HG02678 (cell line): ENCODE measurements around the gene MACC1.
A peak's percentile ranks its signal among the peaks of the same experiment; 100 is the strongest.

Experiments used
- ATAC-seq: cut with Tn5 transposase; IDR thresholded peaks from one replicate; pipeline ENCODE4 v1.9.1; 2021; ENCODE audit warnings: mild to moderate bottlenecking, moderate library complexity; ENCODE audit not compliant: unreplicated experiment

MACC1 gene

DNA sequence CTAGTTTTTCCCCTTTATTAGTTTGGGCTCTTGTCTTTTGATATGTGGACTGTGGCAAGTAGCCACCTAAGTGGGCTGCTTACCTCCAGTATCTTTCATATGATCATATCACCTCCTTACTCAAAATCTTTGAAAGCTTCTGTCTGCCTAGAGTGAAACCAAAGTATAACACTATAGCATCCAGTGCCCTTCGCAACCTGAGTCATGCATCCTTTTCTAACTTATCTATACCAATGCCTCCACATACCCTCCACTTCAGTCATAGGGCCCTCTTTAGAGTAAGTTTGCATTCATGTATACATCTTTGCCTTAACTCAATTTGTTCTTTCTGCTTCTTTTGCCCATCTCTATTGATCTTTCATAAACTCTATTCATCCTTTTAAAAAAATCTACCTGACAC lies 15.7 kb upstream of the MACC1 start:
- ATAC-seq: no peak

DNA sequence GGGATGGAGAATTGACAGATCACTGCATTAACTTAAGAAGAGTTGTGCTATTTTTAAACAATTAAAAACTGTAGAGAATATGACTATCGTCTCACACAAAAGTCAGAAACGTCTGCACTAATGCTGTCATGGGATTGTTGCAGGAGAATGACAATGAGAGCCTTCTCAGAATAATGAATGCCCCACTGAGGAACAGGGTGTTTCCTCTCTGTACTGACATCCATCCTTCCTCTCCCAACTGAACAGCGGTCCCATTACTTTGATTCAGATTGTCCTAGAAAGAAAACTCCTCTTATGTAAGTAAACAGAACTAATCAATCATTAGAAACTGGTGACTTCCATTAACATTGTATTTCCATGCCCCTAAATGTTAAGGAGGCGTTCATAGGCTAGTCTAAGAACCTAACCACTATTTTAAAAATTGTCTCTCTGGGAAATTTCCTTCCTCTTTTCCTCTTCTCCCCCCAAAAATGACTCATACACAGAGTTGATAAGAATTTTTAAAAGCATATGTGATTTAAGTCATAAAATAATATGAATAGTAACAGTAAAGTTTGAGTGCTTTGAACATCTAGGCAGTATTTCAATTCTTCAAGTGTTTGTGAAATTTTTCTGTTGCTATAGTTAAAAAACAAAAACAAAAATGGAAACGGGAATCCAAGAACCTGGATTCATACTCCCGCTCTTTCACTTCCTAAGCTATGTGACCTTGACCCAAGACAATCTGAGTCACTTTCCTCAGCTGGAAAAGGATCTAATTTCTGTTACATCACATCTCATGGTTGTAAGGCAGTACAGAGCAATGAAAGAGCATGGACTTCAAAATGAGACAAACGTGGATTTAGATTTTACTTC lies 12.7 kb upstream of the MACC1 start:
- ATAC-seq: no peak

DNA sequence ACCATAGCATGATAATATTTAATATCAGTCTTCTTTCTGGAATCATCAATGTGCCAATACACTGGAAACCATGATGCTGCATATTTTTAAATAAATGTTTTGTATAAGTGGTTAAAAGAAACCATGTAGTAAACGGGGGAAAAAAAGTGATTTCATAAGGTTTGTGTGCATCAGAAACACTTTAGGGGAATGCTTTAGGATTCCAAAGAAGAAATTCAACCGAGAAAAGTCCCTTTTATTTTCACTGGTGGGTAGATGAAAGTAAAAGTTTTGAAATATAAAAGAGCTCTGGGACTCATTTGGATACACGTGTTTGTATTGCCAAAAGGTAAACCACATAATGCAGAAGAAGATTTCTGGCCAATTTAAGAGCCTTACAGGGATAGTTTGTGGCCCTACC lies 11.9 kb upstream of the MACC1 start:
- ATAC-seq: no peak

DNA sequence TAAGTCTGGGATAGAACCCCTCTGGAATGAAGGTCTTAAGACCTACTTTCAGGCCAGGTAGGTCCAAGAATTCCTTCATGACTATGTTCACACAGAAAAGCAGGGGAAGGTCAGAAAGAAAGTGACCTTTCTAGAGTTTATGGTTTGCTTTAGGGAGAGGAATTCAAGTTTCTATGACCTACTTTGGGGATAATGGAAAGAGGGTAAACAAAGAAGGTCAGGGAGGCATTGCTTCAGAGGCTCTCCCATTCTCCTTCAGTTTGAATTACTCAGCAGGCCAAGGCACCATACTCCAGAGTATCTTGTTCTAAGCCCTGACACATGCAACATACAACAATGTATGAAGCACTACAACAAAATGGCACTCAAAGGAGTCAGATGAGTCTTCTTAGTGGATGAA lies 11.5 kb upstream of the MACC1 start:
- no peak for ATAC-seq

DNA sequence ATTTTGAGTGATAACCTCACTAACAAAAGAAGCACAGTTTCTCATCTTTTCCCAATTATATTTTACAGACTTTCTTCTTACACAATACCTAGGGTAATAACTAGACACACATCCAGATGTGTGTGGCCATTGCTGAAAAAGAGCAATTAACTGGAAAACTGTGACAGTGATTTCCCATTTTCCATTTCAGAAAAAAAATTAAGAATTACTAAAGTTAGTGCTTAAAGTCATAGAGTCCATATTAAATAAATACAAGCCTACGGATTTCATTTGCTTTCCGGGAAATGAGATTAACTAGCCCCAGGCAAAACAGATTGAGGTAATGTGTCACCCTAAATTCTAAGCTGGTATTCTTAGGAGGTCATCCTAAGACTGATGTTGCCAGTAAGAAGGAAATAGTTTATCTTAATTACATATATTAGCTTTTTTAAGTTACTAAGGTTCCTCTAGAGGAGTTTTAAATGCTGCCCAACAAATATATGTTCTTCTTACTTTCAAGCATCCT lies 10.2 kb upstream of the MACC1 start:
- no peak for ATAC-seq

DNA sequence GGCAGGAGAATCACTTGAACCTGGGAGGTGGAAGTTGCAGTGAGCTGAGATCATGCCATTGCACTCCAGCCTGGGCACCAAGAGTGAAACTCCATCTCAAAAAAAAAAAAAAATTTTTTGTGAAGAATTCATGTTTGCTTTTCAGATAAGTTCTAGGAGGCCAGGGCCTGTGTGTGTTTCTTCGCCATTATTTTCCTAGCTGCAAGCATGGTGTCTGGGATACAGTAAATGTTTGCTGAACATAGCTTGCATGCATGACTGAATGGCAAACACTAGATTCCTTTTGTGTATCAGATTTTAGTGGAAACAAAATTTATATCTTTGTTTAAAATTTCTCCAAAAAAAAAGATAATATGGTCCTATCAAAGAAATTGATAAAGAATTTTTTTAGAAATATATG lies 9.7 kb upstream of the MACC1 start:
- ATAC-seq: no peak

DNA sequence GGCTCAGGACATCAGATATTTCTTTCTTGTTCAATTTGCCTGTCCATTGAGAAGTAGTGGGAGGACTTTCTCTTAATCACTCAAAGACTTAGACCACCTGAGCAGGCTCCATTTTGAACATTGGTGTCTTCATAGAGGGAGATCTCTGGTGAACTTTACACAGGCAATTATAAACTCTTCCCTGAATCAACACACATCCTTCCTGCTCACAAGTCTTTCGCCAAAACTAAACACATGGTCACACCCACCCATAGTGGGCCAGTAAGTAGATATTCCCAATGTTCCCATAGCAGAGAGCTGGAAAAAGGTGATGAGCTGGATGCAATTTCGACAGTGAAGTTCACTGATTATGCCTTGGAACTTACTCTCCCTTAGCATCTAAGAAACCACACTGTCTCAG lies 8.2 kb upstream of the MACC1 start:
- ATAC-seq: no peak

DNA sequence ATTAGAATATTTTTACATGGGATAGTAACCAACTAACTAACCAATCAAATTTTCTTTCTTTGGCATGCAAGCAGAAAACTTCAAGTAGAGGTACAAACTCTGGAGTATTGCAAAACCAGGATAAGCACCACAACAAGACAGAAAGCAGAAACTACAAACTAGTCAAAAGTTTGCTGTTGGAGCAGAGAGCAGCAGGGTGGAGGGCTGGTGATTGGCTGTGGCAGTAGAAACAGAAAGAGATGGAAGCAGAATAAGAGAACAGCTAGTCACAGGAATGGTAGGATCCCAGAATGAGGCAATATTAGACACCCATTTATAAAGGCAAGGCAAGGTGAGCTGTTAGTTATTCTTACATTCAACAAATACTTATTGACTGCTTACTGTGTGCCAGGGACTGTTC lies 6.8 kb upstream of the MACC1 start:
- ATAC-seq: no peak

DNA sequence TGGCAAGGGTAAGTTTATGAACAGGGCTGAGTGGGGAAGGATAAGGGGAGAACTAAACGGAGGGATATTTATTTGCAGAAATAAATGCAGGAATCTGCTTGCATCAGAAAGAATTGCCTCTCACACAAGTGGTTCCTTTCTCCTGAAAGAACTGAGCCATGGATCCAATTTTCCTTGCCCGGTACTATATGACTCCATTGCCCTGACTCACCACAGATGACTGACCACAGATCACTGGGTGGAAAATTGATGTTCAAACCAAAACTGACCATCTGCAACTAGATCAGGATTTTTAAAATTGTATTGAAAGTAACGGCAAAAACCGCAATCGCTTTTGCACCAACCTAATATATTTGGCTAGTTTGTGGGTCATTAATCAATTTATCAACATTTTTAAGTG lies 6.2 kb upstream of the MACC1 start:
- no peak for ATAC-seq

DNA sequence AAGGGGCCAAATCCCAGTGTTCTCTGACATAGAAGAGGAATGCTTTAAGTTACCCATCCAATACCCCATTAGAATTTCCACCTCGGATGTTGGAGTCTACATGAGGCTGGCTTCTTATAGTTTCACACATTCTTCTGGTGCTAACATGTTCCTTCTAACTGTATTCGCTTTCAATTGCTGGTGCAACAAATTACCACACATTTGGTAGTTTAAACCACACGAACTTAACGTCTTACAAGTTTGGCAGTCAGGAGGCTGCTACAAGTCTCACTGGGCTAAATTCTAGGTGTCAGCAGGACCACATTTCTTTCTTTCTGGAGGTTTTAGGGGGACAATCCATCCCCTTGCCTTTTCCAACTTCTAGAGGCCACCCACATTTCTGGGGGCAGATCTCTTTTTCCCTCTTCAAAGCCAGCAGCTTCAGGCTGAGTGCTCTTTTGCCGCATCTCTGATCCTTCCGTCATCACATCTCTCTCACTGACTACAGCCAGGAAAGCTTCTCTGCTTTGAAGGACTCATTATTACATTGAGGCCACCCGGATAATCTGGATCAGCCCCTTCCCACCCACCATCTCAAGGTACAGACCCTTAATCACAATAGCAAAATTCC lies 5.1 kb upstream of the MACC1 start:
- ATAC-seq: no peak

DNA sequence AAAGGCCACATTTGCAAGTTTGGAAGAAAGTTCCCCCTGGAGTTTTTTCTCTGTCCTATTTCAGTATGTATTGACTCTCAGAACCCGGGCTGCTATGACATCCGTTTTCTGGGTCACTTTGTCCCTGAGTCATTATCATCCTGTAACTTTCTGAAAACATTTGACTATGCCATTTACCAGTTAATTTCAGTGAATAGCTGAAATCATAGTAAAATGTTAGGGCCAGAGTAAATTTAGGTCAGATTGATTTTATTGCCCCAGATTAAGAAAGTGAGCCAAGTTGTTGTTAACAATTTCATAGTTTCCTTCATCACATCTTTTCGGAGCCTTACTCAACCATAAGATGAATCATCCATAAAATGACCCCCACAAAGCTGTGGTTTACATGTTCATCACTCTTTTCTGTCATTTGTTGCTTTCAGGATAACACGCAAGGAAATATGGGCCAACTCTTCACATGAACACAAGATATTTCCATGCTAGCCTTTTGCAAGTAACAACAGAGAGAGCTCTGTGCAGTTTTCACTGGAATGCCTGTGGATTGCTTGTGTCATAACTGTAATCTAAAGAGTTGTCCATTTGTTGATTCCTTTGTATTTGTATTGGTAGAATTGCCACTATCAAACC lies 3.9 kb upstream of the MACC1 start:
- peak; percentile 10 for ATAC-seq

DNA sequence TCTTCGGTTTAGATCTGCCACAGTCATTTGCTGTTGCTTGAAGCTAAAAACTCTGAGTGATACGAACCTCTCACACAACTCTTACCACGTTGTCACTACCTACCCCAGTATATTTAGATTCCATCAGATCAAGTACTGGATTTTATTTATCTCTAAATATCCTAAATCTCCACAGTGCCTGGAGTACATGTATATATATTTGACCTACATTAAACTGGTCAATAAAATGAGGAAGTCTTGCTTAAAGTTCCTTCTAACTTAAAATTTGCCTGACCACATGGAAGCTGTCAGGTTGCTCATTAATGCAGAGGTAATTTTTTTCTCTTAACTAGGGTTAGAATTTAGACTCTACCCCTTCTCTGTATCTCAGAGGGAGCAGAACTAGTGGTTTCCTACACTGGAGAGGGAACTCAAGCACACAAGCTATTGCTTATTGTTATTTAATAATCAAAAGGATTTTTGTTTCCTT lies 3.1 kb upstream of the MACC1 start:
- peak; percentile 18 for ATAC-seq

DNA sequence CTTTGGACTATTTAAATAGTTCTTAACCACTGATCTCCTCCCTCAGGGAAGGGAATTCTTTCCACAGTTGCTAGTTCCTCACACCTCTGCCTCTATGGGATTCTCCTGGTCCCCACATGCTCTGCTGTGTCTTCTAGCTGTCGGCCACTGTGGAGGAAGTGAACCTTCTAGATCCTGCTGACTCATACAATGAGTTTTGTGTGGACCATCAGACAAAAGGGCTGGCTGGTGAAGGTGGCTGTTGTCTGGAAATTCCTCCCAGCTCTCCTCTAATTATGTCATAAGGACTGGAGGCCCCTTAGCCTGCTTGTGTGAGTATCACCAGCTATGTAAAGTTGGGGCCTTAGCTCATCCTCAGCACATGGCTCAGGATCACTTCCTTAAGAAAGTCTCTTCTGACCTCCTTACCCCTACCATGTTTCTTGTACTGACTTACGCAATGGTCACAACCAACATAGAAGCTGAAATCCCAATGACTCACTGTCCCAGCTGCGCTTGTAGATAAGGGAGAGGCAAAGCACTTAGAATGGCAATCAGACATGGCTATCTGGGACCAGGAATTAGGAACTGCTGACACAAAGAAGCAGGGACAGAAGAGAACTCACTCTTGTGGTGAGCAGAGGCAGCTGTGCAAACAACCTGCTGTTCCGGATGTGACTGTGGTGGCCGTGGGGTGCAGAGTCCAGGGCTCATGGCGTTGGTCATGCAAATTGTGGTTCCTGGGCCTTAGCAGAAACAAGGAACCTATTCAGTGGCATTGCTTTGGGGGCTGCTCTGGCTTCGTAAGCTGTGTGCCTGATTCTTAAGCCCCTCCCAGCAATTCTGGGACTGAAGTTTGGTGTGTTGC lies 2.5 kb upstream of the MACC1 start:
- ATAC-seq: peak; percentile 75

DNA sequence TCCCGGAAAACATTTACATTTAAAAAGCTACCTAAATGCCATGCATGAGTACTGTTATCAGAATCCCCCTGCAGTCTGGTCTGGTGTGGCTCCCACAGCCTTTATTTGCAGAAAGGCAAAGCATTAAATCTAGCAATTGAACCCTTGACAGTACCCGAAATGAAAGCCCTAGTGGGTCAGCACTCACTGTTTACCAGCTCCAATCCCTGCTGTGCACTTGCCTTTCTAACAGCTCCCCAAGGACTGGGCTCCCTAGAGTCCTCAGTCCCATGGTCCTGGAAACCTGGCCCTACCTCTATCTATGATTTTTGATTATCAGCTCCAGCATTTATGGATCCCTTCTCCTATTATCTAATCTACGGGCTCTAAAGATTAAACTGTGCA lies 1.9 kb upstream of the MACC1 start:
- ATAC-seq: no peak

DNA sequence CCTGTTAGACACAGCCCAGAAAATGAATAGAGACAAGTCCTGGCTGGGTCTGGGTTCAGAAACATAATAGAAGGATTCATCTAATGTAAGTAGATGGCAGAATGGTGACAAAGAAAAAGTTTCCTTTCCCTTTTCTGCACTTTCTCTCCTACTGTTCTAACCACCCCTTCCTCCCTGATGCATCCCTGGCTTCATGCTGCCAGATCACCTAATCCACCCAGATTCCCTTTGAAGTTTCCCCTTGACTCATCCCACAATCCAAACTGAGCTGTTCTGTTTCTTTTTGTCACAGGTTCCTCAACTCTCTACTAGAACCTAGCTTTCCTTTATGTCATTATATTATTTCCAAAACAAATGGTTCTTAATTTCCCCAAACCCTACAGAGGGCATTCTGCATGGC lies 1.1 kb upstream of the MACC1 start:
- ATAC-seq: no peak

DNA sequence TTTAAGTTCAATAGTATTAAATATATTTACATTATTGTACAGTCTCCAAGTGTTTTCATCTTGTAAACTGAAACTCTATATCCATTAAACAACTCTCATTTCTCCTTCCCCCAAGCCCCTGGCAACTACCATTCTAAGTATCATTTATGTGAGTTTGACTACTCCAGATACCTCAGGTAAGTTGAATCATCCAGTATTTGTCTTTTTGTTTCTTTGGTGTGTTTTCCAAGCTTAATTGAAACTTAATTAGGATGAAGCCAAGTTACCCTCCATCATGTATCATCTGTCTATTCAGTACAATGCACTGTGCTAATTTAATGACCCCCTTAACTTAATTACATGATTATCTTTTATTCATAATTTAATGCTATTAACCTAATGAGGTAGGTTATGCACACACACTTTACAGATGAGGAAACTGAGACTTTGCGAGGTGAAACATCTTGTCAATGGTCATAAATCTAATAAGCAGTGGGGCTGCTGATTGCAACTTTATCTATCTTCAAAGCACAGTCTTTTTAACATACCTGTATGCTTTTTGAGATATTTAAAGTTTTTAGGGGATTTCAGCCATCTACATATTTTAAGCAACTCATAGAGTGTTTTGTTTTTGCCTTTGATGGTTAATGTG lies 663 bp downstream of the MACC1 start:
- ATAC-seq: no peak

DNA sequence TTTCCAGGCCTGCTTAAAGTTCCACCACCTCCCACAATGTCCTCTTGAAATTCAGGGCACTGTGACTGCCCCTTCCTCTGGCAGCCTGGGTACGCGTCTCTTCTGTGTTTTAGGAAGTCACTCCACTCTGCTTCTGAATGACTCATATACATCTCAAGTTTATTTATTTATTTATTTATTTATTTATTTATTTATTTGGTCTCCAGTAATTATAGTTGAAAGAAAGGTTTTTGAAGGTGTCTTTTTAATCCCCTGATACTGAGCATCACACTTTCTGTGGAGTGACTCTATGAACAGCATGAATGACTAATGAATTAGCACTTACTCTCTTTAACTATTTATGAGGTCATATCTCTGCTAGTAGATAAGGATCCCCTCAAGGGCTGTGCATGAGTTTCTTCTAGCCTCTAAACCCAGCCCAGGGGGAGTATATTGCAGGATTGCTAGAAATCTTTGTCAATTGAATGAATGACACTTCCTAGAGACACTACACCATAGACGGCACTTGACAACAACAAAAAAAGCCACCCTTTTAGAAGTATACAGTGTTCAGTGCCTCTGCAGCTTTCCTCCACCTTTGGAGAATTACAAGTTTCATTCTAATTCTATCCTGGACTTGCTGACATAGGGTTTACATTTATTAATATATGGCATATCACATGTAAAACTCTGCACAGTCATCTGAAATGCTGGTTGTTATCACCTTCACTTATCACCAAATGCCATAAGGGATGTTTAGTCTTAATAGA lies 2.1 kb downstream of the MACC1 start:
- no peak for ATAC-seq

DNA sequence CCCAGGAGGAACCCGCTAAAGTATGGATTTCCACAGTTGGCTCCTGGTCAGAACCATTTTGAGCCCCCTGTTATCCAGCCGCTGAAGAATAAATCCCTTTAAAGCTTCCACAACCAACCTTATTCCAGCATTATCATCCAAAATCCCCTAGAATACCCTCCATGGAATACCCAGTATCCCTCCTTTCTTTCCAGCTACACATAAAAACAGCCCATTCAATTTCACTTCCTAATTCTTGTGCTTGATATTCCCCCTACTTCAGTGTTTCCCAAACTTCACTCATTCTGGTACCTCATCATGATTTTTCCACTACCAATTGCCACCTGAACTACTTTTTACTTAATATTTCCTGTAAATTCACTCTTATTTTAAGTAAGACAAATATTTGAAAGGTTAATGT lies 3.1 kb downstream of the MACC1 start:
- no peak for ATAC-seq

DNA sequence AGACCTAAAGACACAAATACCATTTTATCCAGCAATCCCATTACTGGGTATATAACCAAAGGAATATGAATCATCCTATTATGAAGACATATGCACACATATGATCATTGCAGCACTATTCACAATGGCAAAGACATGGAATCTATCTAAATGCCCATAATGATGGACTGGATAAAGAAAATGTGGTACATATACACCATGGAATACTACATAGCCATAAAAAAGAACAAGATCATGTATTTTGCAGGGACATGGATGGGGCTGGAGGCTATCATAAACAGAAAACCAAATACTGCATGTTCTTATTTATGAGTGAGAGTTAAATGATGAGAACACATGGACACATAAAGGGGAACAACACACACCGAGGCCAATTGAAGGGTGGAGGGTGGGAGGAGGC lies 3.8 kb downstream of the MACC1 start:
- ATAC-seq: no peak

DNA sequence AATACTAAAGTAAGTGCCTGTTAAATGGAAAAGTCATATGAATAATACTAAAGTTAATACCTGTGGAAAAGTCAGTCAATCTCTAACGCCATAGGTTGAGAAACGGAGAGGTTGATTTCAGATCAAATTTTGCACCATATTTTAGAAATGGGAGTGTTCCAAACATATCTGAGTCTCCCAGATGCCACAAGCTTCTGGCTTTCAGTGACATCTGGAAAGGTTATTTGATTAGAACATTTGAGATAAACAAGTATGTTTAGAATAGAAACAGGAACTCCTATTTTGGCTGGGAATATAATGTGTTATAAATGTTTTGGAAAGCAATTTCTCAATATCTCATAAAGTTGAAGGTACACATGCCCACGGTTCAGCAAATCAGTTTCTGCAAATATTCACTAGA lies 5.8 kb downstream of the MACC1 start:
- no peak for ATAC-seq
